Mucosa of rectum (tissue), 2 donors: Measurements from ENCODE around the gene NELL1.

ENCODE experiments used
- H3K27ac ChIP-seq, 2 donors: one replicate each; pipeline ENCODE4 v1.7.0; 2013; ENCODE audit warnings: inconsistent platforms in 2 of 2, low read depth in 2 of 2, low read length in 2 of 2
- H3K27me3 ChIP-seq, 2 donors: one replicate each; pipeline ENCODE4 v1.7.0; 2013; ENCODE audit warnings: low read length in 2 of 2; ENCODE audit not compliant: control insufficient read depth in 2 of 2, insufficient read depth in 2 of 2
- H3K36me3 ChIP-seq, 2 donors: one replicate each; pipeline ENCODE4 v1.7.0; 2013; ENCODE audit warnings: low read length in 2 of 2; ENCODE audit not compliant: control insufficient read depth in 2 of 2, insufficient read depth in 2 of 2
- H3K4me1 ChIP-seq, 2 donors: one replicate each; pipeline ENCODE4 v1.7.0; 2013; ENCODE audit warnings: low read length in 2 of 2, mild to moderate bottlenecking in 1 of 2; ENCODE audit not compliant: control insufficient read depth in 2 of 2, insufficient read depth in 2 of 2
- H3K4me3 ChIP-seq, 2 donors: one replicate each; pipeline ENCODE4 v1.7.0; 2013; ENCODE audit warnings: low read length in 2 of 2
- H3K9ac ChIP-seq, 2 donors: one replicate each; pipeline ENCODE4 v1.7.0; 2013; ENCODE audit warnings: low read length in 2 of 2, low read depth in 1 of 2, mild to moderate bottlenecking in 1 of 2
- H3K9me3 ChIP-seq, 2 donors: one replicate each; pipeline ENCODE4 v1.7.0; 2013; ENCODE audit warnings: low read length in 2 of 2; ENCODE audit not compliant: control insufficient read depth in 2 of 2
- donor health status: healthy.
- donor health status: Normal muscosa, but diverticular disease.

Gene NELL1

GRCh38 chr11:20973940-20974559 is 304.7 kb downstream of the NELL1 start:
- Histone ChIP-seq H3K4me3 (no peak overlapping the region), H3K27me3 (no peaks in the 10 kb centered on the region), H3K27ac (no peak overlapping the region), H3K36me3 (no peaks in the 10 kb centered on the region), H3K4me1 (no peaks in the 10 kb centered on the region), H3K9ac (no peak overlapping the region), H3K9me3 (no peaks in the 10 kb centered on the region)

- Histone ChIP-seq H3K27me3 (no peaks in the 10 kb centered on the region), H3K27ac (no peak overlapping the region), H3K4me1 (no peaks in the 10 kb centered on the region), H3K36me3 (no peaks in the 10 kb centered on the region), H3K9ac (no peak overlapping the region), H3K9me3 (peaks cover 0 to 2% of the 10 kb centered on the region in 2 donors), H3K4me3 (no peak overlapping the region)
Measured at GRCh38 chr11:20980736-20981135, 311.4 kb downstream of the NELL1 start.

GRCh38 chr11:20990447-20990846 is 321.1 kb downstream of the NELL1 start:
- H3K36me3 ChIP-seq = no peaks in the 10 kb centered on the region
- H3K27ac ChIP-seq = no peak overlapping the region
- H3K9me3 ChIP-seq = no peaks in the 10 kb centered on the region
- no peak overlapping the region for H3K4me3 ChIP-seq
- H3K9ac ChIP-seq = no peak overlapping the region
- no peaks in the 10 kb centered on the region for H3K27me3 ChIP-seq
- H3K4me1 ChIP-seq = no peaks in the 10 kb centered on the region

- no peak overlapping the region for H3K4me3 ChIP-seq
- H3K4me1 ChIP-seq = no peaks in the 10 kb centered on the region
- H3K9me3 ChIP-seq = no peaks in the 10 kb centered on the region
- H3K9ac ChIP-seq = no peak overlapping the region
- no peaks in the 10 kb centered on the region for H3K27me3 ChIP-seq
- H3K36me3 ChIP-seq = no peaks in the 10 kb centered on the region
- H3K27ac ChIP-seq = no peak overlapping the region
Measured at GRCh38 chr11:20991471-20991870, 322.1 kb downstream of the NELL1 start.

- no peaks in the 10 kb centered on the region for H3K4me1 ChIP-seq
- no peak overlapping the region for H3K27ac ChIP-seq
- no peak overlapping the region for H3K9ac ChIP-seq
- H3K27me3 ChIP-seq = no peaks in the 10 kb centered on the region
- no peaks in the 10 kb centered on the region for H3K9me3 ChIP-seq
- H3K36me3 ChIP-seq = no peaks in the 10 kb centered on the region
- H3K4me3 ChIP-seq = no peak overlapping the region
Measured at GRCh38 chr11:21007297-21007696, 337.9 kb downstream of the NELL1 start.

GRCh38 chr11:21018248-21018647 is 348.9 kb downstream of the NELL1 start:
- Histone ChIP-seq H3K27ac (no peak overlapping the region), H3K36me3 (no peaks in the 10 kb centered on the region), H3K4me3 (no peak overlapping the region), H3K4me1 (no peaks in the 10 kb centered on the region), H3K9me3 (peaks cover 0 to 5% of the 10 kb centered on the region in 2 donors), H3K27me3 (no peaks in the 10 kb centered on the region), H3K9ac (no peak overlapping the region)

GRCh38 chr11:21026685-21027084 is 357.3 kb downstream of the NELL1 start:
- Histone ChIP-seq H3K4me1 (no peaks in the 10 kb centered on the region), H3K9ac (no peak overlapping the region), H3K27ac (no peak overlapping the region), H3K36me3 (no peaks in the 10 kb centered on the region), H3K4me3 (no peak overlapping the region), H3K27me3 (no peaks in the 10 kb centered on the region), H3K9me3 (peaks cover 0 to 2% of the 10 kb centered on the region in 2 donors)

GRCh38 chr11:21037850-21038249 is 368.5 kb downstream of the NELL1 start:
- no peaks in the 10 kb centered on the region for H3K36me3 ChIP-seq
- no peaks in the 10 kb centered on the region for H3K27me3 ChIP-seq
- H3K27ac ChIP-seq = no peak overlapping the region
- H3K4me3 ChIP-seq = no peak overlapping the region
- H3K9ac ChIP-seq = no peak overlapping the region
- no peaks in the 10 kb centered on the region for H3K4me1 ChIP-seq
- H3K9me3 ChIP-seq = peaks cover 3 to 7% of the 10 kb centered on the region in 2 donors

GRCh38 chr11:21038801-21039200 is 369.4 kb downstream of the NELL1 start:
- no peaks in the 10 kb centered on the region for H3K27me3 ChIP-seq
- no peak overlapping the region for H3K4me3 ChIP-seq
- no peak overlapping the region for H3K9ac ChIP-seq
- no peak overlapping the region for H3K27ac ChIP-seq
- H3K4me1 ChIP-seq = no peaks in the 10 kb centered on the region
- H3K9me3 ChIP-seq = peaks cover 3 to 7% of the 10 kb centered on the region in 2 donors
- no peaks in the 10 kb centered on the region for H3K36me3 ChIP-seq

- H3K4me1 ChIP-seq = no peaks in the 10 kb centered on the region
- H3K4me3 ChIP-seq = no peak overlapping the region
- H3K27ac ChIP-seq = no peak overlapping the region
- peaks cover 3% of the 10 kb centered on the region in 2 donors for H3K9me3 ChIP-seq
- H3K36me3 ChIP-seq = no peaks in the 10 kb centered on the region
- no peak overlapping the region for H3K9ac ChIP-seq
- no peaks in the 10 kb centered on the region for H3K27me3 ChIP-seq
Measured at GRCh38 chr11:21040630-21041029, 371.2 kb downstream of the NELL1 start.

GRCh38 chr11:21048626-21049025 is 379.2 kb downstream of the NELL1 start:
- Histone ChIP-seq H3K36me3 (no peaks in the 10 kb centered on the region), H3K27me3 (no peaks in the 10 kb centered on the region), H3K4me1 (no peaks in the 10 kb centered on the region), H3K27ac (no peak overlapping the region), H3K9me3 (no peaks in the 10 kb centered on the region), H3K4me3 (no peak overlapping the region), H3K9ac (no peak overlapping the region)
